OCI-LY1 (cell line): Measurements from ENCODE around the gene PAQR8.

Experiments used
- H2AFZ ChIP-seq: fragments of 200-600 bp; sonication (generic), shearing (Covaris generic); 2 replicates; pipeline ENCODE4 v1.6.0; 2014; ENCODE audit warnings: antibody characterized with exemption, mild to moderate bottlenecking, low read length
- H3F3A ChIP-seq: fragments of 200-600 bp; sonication (generic), shearing (Covaris generic); 2 replicates; pipeline ENCODE4 v1.6.0; 2014; ENCODE audit warnings: mild to moderate bottlenecking, antibody characterized with exemption, low read length, moderate library complexity; ENCODE audit not compliant: insufficient read depth
- H3K27ac ChIP-seq: fragments of 200-600 bp; sonication (generic); 2 replicates; pipeline ENCODE4 v1.5.1; 2014; ENCODE audit warnings: low read length, mixed run types, mild to moderate bottlenecking, low read depth; ENCODE audit not compliant: poor library complexity, severe bottlenecking
- H3K27me3 ChIP-seq: fragments of 200-600 bp; sonication (generic); 2 replicates; pipeline ENCODE4 v1.6.0; 2014; ENCODE audit warnings: antibody characterized with exemption, mild to moderate bottlenecking, low read length, moderate library complexity; ENCODE audit not compliant: insufficient read depth
- H3K36me3 ChIP-seq: fragments of 200-600 bp; sonication (generic); 2 replicates; pipeline ENCODE4 v1.6.1; 2014; ENCODE audit warnings: mild to moderate bottlenecking, antibody characterized with exemption, low read length, moderate library complexity, mixed read lengths; ENCODE audit not compliant: insufficient read depth
- H3K4me1 ChIP-seq: fragments of 200-600 bp; sonication (generic); 2 replicates; pipeline ENCODE4 v1.5.1; 2014; ENCODE audit warnings: mild to moderate bottlenecking, low read length, moderate library complexity; ENCODE audit not compliant: insufficient read depth, severe bottlenecking
- H3K4me2 ChIP-seq: fragments of 200-600 bp; sonication (generic), shearing (Covaris generic); 2 replicates; pipeline ENCODE4 v1.6.1; 2014; ENCODE audit warnings: low read length
- H3K4me3 ChIP-seq: fragments of 200-600 bp; sonication (generic); 2 replicates; pipeline ENCODE4 v1.5.1; 2014; ENCODE audit warnings: low read length, low read depth, mild to moderate bottlenecking, mixed read lengths; ENCODE audit not compliant: poor library complexity, severe bottlenecking
- H3K79me2 ChIP-seq: fragments of 200-600 bp; shearing (Covaris generic); 2 replicates; pipeline ENCODE4 v1.6.1; 2016; ENCODE audit warnings: mixed run types, low read length, mixed read lengths; ENCODE audit not compliant: insufficient read depth
- H3K9ac ChIP-seq: fragments of 200-600 bp; sonication (generic), shearing (Covaris generic); 2 replicates; pipeline ENCODE4 v1.6.1; 2014; ENCODE audit warnings: mild to moderate bottlenecking, low read length, mixed read lengths
- H3K9me2 ChIP-seq: fragments of 200-600 bp; sonication (generic), shearing (Covaris generic); 2 replicates; pipeline ENCODE4 v1.6.1; 2014; ENCODE audit warnings: low read depth, mild to moderate bottlenecking, low read length, mixed read lengths
- H3K9me3 ChIP-seq: fragments of 200-600 bp; shearing (Covaris generic); 2 replicates; pipeline ENCODE4 v1.6.1; 2014; ENCODE audit warnings: low read length, mixed read lengths
- H4K20me1 ChIP-seq: fragments of 200-600 bp; sonication (generic), shearing (Covaris generic); 2 replicates; pipeline ENCODE4 v1.6.0; 2016; ENCODE audit warnings: mild to moderate bottlenecking, low read length; ENCODE audit not compliant: insufficient read depth
- EZH2 ChIP-seq: fragments of 200-600 bp; sonication (generic), shearing (Covaris generic); IDR thresholded peaks from 2 replicates; pipeline ENCODE4 v1.8.0; 2017; ENCODE audit warnings: borderline replicate concordance, mixed run types, mild to moderate bottlenecking, antibody characterized with exemption, low read length, moderate library complexity, mixed read lengths
- TF ChIP-seq, protein P1 (sequence below): fragments of 200-600 bp; sonication (generic), shearing (Covaris generic); IDR thresholded peaks from 2 replicates; pipeline ENCODE4 v1.5.1; 2017; ENCODE audit warnings: mild to moderate bottlenecking, antibody characterized with exemption, low read length, moderate library complexity, mixed read lengths

Gene PAQR8

DNA sequence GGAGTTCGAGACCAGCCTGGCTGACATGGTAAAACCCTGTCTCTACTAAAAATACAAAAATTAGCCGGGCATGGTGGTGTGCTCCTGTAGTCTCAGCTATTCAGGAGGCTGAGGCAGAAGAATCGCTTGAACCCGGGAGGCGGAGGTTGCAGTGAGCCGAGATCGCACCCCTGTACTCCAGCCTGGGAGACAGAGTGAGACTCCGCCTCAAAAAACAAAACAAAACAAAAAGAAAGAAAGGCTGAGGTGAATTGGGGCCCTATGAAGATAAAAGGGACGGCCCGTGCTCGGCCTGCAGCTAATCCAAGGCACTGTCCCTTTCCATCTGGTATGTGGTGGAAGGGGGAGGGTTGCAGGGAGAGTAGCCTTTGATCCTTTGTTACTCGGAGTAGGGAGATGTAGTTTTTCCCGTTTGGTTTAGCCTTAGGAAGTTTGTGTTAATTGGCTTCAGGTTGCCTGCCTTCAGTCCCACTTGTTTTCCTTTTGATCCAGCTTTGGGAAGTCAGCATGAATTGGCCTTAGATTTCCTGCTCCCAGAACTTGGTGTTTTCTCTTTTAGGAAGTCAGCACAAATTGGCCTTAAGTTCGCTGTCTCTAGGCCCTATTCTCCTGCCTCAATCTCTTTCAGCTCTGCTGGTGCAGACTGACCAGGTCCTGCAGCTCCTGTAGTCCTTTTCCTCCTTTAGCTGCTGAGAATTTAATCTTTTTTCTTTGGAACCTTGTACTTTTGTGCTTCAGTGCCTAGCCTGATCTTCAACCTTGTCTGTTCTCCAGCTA lies 36.1 kb upstream of the PAQR8 start:
- no peak overlapping the region for H3K27ac ChIP-seq
- no peaks in the 10 kb centered on the region for H3K9me3 ChIP-seq
- H3K4me1 ChIP-seq = peaks cover 32% of the 10 kb centered on the region
- H3F3A ChIP-seq = no peaks in the 10 kb centered on the region
- H3K9ac ChIP-seq = no peak overlapping the region
- no peak overlapping the region for H3K4me3 ChIP-seq
- H3K36me3 ChIP-seq = no peaks in the 10 kb centered on the region
- H3K79me2 ChIP-seq = no peaks in the 10 kb centered on the region
- TF ChIP-seq, protein P1, sequence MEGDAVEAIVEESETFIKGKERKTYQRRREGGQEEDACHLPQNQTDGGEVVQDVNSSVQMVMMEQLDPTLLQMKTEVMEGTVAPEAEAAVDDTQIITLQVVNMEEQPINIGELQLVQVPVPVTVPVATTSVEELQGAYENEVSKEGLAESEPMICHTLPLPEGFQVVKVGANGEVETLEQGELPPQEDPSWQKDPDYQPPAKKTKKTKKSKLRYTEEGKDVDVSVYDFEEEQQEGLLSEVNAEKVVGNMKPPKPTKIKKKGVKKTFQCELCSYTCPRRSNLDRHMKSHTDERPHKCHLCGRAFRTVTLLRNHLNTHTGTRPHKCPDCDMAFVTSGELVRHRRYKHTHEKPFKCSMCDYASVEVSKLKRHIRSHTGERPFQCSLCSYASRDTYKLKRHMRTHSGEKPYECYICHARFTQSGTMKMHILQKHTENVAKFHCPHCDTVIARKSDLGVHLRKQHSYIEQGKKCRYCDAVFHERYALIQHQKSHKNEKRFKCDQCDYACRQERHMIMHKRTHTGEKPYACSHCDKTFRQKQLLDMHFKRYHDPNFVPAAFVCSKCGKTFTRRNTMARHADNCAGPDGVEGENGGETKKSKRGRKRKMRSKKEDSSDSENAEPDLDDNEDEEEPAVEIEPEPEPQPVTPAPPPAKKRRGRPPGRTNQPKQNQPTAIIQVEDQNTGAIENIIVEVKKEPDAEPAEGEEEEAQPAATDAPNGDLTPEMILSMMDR = no peak
- no peak for TF ChIP-seq EZH2
- H2AFZ ChIP-seq = no peak overlapping the region
- no peaks in the 10 kb centered on the region for H3K9me2 ChIP-seq
- no peaks in the 10 kb centered on the region for H4K20me1 ChIP-seq
- no peaks in the 10 kb centered on the region for H3K27me3 ChIP-seq
- no peak overlapping the region for H3K4me2 ChIP-seq

DNA sequence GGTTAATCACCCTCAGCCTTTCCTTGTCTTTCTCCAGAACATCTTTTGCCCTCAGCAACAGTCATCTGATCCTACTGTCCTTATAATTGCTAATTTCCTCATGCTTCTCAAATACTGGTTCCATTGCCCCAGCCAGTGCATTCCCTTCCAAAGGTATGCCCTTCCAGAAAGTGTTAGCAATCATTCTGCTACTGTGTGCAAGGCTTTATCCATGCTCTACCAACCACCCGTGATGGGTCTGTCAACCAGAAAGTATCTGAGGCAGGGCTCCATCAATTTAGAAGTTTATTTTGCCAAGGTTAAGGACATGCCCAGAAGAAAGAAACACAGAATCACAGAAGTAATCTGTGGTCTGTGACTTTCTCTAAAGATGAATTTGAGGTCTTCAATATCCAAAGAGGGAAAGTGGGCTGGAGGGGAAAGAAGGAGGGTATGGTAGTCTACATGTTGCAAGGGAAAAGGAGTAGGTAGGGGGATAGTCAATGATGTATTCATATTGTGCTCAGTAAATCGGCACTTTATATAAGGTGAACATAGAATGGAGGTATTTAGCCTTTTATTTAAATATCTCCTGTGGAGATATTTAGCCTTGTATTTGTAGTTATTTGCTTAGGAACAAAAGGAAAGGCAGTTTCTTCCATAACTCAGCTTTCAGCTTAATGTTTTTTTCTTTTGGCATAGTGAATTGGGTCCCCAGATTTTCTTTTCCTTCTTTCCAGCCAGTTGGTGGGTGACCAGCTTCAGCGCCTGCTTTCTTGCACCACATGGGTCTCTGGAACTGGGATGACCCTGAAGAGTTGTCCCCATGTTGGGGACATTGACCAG lies 35.2 kb upstream of the PAQR8 start:
- H3K4me3 ChIP-seq = no peak overlapping the region
- no peak overlapping the region for H3K9ac ChIP-seq
- H3K9me3 ChIP-seq = no peaks in the 10 kb centered on the region
- H4K20me1 ChIP-seq = no peaks in the 10 kb centered on the region
- H3K27me3 ChIP-seq = no peaks in the 10 kb centered on the region
- no peak for TF ChIP-seq EZH2
- TF ChIP-seq, protein P1 = no peak
- H3K79me2 ChIP-seq = no peaks in the 10 kb centered on the region
- no peak overlapping the region for H3K4me2 ChIP-seq
- no peaks in the 10 kb centered on the region for H3F3A ChIP-seq
- no peak overlapping the region for H3K27ac ChIP-seq
- no peaks in the 10 kb centered on the region for H3K9me2 ChIP-seq
- H3K4me1 ChIP-seq = peaks cover 26% of the 10 kb centered on the region
- H3K36me3 ChIP-seq = no peaks in the 10 kb centered on the region
- no peak overlapping the region for H2AFZ ChIP-seq

DNA sequence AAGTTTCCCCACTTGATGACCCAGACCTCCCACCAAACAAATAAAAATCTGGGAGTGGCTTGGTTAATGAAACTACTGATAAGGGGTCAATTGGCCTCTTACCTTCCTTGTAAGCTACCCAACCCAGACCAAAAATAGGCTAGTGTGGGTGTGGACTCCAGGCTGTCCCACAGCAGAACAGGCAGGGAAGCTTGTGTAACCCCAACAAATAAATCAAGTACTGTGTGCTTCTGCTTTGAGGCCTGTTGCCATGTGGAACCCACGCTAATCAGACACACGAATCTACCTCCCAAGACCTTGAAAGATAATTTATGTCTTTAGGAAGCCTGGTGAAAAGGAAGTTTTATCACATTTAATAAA lies 33.7 kb upstream of the PAQR8 start:
- Histone ChIP-seq H3K36me3 (no peaks in the 10 kb centered on the region), H3K4me2 (no peak overlapping the region), H3K9ac (no peak overlapping the region), H3K9me3 (no peaks in the 10 kb centered on the region), H3F3A (no peaks in the 10 kb centered on the region), H3K9me2 (no peaks in the 10 kb centered on the region), H3K27me3 (no peaks in the 10 kb centered on the region), H3K4me1 (peaks cover 11% of the 10 kb centered on the region), H3K79me2 (no peaks in the 10 kb centered on the region), H3K4me3 (no peak overlapping the region), H2AFZ (no peak overlapping the region), H4K20me1 (no peaks in the 10 kb centered on the region), H3K27ac (no peak overlapping the region)
- TF ChIP-seq, protein P1 = no peak
- TF ChIP-seq EZH2 = no peak
